Measurements from ENCODE around the gene SGPP2. TPM values are rescaled to one million over a fixed set of nuclear protein-coding genes. Genes with fewer than 3 reads are reported as not detected.
"Not testable (repeated sequence)": the region's sequence is repeated elsewhere in the genome, so short reads cannot be mapped to it uniquely, and the experiment has no call there.

The SGPP2 gene
- polyA plus RNA-seq, 2 donors = 5.5 to 13.9 TPM

DNA sequence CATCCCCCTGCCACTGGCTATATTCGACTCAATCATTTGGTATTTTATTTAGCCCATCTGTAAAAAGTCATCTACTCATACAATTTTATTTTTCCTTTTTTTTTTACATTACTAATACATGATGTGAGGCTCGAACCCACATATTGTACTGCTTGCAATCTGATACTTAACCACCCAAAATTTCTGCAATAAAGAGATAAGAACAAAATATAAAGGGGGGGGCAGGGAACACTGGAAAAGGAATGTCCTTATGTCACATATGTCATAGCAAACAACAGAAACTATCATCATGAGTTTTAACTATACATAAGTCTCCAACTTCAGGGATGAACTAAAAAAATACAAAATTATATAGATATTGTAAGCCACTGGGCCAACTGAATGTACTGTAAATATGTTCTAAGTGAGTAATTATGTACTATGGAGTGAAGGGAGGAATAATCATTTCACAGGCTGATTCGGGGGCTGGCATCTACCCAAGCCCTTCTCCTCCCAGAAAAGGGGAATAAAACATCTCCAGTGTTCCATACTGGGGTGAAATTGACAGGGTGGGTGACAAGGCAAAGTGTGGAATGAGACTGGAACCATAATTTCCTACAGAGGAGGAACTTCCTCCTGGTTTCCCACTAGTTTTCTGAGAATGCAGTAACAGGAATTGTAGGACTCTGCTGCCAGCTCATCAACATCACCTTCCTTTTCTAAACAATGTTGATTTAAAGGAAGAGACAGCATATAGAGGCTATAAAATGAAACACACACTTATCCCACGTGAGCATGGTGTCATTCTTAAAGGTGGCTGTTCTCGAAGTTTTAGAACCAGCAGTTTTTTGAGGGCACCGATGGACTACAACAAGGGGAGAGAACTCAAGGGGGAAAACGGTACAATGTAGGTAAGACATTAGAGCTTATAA, 152.1 kb downstream of the SGPP2 start:
- Histone ChIP-seq H3K9me3 (ENCODE audit: control insufficient read depth in 2 of 2, insufficient read depth in 1 of 2, low read depth in 1 of 2, low read length in 1 of 2) (no peaks in the 10 kb centered on the region), H3K4me3 (ENCODE audit: low read depth in 1 of 2, low read length in 2 of 2) (no peak overlapping the region), H3K36me3 (ENCODE audit: control insufficient read depth in 2 of 2, insufficient read depth in 2 of 2, low read length in 1 of 2) (peaks cover 0 to 2% of the 10 kb centered on the region in 2 donors), H3K4me1 (ENCODE audit: control insufficient read depth in 2 of 2, insufficient read depth in 2 of 2, low read length in 1 of 2) (peaks cover 0 to 4% of the 10 kb centered on the region in 2 donors), H3K27me3 (ENCODE audit: control insufficient read depth in 1 of 2, insufficient read depth in 2 of 2, low read length in 2 of 2) (no peaks in the 10 kb centered on the region), H3K27ac (ENCODE audit: low read depth in 2 of 2, low read length in 1 of 2) (no peak overlapping the region)
- WGBS, 2 donors = 81 to 84% methylated on average over 7 of the region's 7 CpGs

DNA sequence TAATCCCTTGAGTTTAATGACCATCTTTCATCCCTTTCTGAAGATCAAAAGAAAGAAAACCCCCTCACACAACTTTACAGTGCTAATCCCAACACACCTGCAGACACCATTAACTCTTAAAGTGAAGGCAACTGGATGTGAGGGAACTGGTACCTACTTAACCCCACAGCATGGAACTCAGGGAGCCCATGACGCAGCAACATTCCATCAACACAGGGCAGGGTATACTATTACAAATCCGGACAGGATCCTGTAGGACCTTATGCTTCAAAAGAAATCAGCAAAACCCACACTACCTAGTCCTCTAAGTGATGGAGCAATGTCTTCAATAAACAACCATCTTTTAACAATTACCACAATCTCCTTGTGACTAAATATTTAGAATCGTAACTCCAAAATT, 153.0 kb downstream of the SGPP2 start:
- Histone ChIP-seq H3K36me3 (ENCODE audit: control insufficient read depth in 2 of 2, insufficient read depth in 2 of 2, low read length in 1 of 2) (no peaks in the 10 kb centered on the region), H3K27me3 (ENCODE audit: control insufficient read depth in 1 of 2, insufficient read depth in 2 of 2, low read length in 2 of 2) (no peaks in the 10 kb centered on the region), H3K9me3 (ENCODE audit: control insufficient read depth in 2 of 2, insufficient read depth in 1 of 2, low read depth in 1 of 2, low read length in 1 of 2) (no peaks in the 10 kb centered on the region), H3K27ac (ENCODE audit: low read depth in 2 of 2, low read length in 1 of 2) (no peak overlapping the region), H3K4me3 (ENCODE audit: low read depth in 1 of 2, low read length in 2 of 2) (no peak overlapping the region), H3K4me1 (ENCODE audit: control insufficient read depth in 2 of 2, insufficient read depth in 2 of 2, low read length in 1 of 2) (peaks cover 0 to 4% of the 10 kb centered on the region in 2 donors)
- WGBS, 2 donors = 74 to 92% methylated on average over 3 of the region's 3 CpGs

DNA sequence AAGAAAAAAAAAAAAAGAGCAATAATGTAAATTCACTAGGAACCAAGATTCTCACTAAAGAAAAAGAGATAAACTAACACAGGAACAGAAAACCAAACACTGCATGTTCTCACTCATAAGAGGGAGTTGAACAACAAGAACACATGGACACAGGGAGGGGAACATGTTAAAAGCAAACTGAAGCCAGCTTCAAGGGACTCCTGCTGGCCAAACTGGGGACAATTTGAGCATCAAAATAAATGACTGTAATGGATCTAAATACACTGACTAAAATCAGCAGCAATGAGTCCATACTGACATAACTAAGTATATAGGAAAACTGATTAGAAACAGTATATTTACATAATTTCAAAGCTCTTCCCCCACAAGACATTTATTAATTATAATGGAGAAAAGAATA, 158.6 kb downstream of the SGPP2 start:
- Histone ChIP-seq H3K4me3 (ENCODE audit: low read depth in 1 of 2, low read length in 2 of 2) (no peak overlapping the region), H3K27ac (ENCODE audit: low read depth in 2 of 2, low read length in 1 of 2) (no peak overlapping the region), H3K27me3 (ENCODE audit: control insufficient read depth in 1 of 2, insufficient read depth in 2 of 2, low read length in 2 of 2) (no peaks in the 10 kb centered on the region), H3K9me3 (ENCODE audit: control insufficient read depth in 2 of 2, insufficient read depth in 1 of 2, low read depth in 1 of 2, low read length in 1 of 2) (no peaks in the 10 kb centered on the region), H3K4me1 (ENCODE audit: control insufficient read depth in 2 of 2, insufficient read depth in 2 of 2, low read length in 1 of 2) (no peaks in the 10 kb centered on the region), H3K36me3 (ENCODE audit: control insufficient read depth in 2 of 2, insufficient read depth in 2 of 2, low read length in 1 of 2) (no peaks in the 10 kb centered on the region)

DNA sequence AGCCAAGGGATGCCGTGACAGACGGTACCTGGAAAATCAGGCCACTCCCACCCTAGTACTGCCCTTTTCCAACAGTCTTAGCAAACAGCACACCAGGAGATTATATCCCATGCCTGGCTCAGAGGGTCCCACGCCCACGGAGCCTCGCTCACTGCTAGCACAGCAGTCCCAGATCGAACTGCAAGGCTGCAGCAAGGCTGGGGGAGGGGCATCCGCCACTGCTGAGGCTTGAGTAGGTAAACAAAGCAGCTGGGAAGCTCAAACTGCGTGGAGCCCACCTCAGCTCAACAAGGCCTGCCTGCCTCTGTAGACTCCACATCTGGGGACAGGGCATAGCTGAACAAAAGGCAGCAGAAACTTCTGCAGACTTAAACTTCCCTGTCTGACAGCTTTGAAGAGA, 160.2 kb downstream of the SGPP2 start:
- not testable (repeated sequence) for H3K27ac ChIP-seq (ENCODE audit: low read depth in 2 of 2, low read length in 1 of 2); H3K4me1 ChIP-seq (ENCODE audit: control insufficient read depth in 2 of 2, insufficient read depth in 2 of 2, low read length in 1 of 2); H3K36me3 ChIP-seq (ENCODE audit: control insufficient read depth in 2 of 2, insufficient read depth in 2 of 2, low read length in 1 of 2); H3K27me3 ChIP-seq (ENCODE audit: control insufficient read depth in 1 of 2, insufficient read depth in 2 of 2, low read length in 2 of 2); H3K9me3 ChIP-seq (ENCODE audit: control insufficient read depth in 2 of 2, insufficient read depth in 1 of 2, low read depth in 1 of 2, low read length in 1 of 2); H3K4me3 ChIP-seq (ENCODE audit: low read depth in 1 of 2, low read length in 2 of 2)
- 92 to 95% methylated on average over 8 of the region's 8 CpGs for WGBS, 2 donors

DNA sequence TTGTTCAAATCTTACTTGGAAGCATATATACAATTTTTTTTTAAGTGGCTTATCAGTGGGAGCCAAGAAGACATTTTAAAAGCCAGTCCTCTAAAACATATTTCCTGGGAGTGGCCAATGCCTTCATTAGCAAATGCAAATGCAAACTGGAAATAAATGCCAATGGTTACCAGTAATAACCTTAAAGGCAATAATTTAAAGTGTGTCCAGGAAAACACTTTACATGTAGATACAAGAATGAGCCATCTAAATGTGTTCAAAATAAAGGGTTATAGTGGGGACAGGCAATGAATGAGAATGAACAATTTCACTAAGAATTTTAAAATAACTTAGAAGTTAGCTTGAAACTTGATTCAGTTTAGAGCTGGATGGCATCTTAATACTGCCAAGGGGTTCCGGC, 167.3 kb downstream of the SGPP2 start:
- no peak overlapping the region for H3K27ac ChIP-seq (ENCODE audit: low read depth in 2 of 2, low read length in 1 of 2)
- 92 to 94% methylated on average over 1 of the region's 1 CpG for WGBS, 2 donors

DNA sequence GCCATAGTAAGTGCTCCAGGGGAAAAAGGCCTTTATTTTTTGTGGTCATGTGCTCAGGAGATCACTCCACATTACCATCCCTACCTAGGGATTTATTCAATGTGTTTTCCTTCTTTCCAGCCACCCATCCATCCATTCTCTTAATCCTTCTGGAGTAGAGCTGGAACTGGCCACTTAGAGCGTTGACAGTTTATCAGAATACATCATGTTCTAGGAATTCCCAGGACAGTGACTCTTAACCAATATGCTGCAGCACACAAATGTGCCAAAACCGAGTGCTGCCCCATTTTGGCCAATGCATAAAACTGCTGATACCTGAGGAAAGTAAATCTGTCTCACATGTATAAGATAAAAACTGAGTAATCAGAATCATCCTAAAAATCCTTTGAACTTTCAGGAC, 167.8 kb downstream of the SGPP2 start:
- Histone ChIP-seq H3K4me1 (ENCODE audit: control insufficient read depth in 2 of 2, insufficient read depth in 2 of 2, low read length in 1 of 2) (no peaks in the 10 kb centered on the region), H3K27me3 (ENCODE audit: control insufficient read depth in 1 of 2, insufficient read depth in 2 of 2, low read length in 2 of 2) (no peaks in the 10 kb centered on the region), H3K36me3 (ENCODE audit: control insufficient read depth in 2 of 2, insufficient read depth in 2 of 2, low read length in 1 of 2) (no peaks in the 10 kb centered on the region), H3K4me3 (ENCODE audit: low read depth in 1 of 2, low read length in 2 of 2) (no peak overlapping the region), H3K27ac (ENCODE audit: low read depth in 2 of 2, low read length in 1 of 2) (no peak overlapping the region), H3K9me3 (ENCODE audit: control insufficient read depth in 2 of 2, insufficient read depth in 1 of 2, low read depth in 1 of 2, low read length in 1 of 2) (no peaks in the 10 kb centered on the region)
- WGBS, 2 donors = 74 to 82% methylated on average over 2 of the region's 2 CpGs

More for the DNA sequence above, 167.3 kb downstream of the SGPP2 start:
- Histone ChIP-seq H3K9me3 (ENCODE audit: control insufficient read depth in 2 of 2, insufficient read depth in 1 of 2, low read depth in 1 of 2, low read length in 1 of 2) (no peaks in the 10 kb centered on the region), H3K27me3 (ENCODE audit: control insufficient read depth in 1 of 2, insufficient read depth in 2 of 2, low read length in 2 of 2) (no peaks in the 10 kb centered on the region), H3K4me3 (ENCODE audit: low read depth in 1 of 2, low read length in 2 of 2) (no peak overlapping the region), H3K4me1 (ENCODE audit: control insufficient read depth in 2 of 2, insufficient read depth in 2 of 2, low read length in 1 of 2) (no peaks in the 10 kb centered on the region), H3K36me3 (ENCODE audit: control insufficient read depth in 2 of 2, insufficient read depth in 2 of 2, low read length in 1 of 2) (no peaks in the 10 kb centered on the region)

DNA sequence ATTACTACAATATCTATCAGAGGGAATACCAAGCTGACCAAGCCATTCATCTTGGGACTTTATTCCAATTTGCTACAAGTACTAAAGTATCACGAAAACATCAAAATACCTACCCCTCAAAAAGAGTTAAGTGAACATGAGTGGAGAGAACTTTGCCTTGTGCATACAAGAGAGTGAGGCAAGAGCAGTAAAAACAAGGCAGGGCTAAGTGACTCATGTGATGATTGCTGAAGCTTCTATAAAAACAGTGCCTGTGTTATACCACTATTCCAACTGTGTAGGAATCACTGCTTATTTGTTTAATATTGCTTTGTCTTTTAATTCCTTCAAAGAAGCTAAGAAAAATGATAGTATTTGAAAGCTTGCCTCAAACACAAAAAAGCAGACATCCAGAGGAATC, 170.3 kb downstream of the SGPP2 start:
- Histone ChIP-seq H3K4me1 (ENCODE audit: control insufficient read depth in 2 of 2, insufficient read depth in 2 of 2, low read length in 1 of 2) (no peaks in the 10 kb centered on the region), H3K27ac (ENCODE audit: low read depth in 2 of 2, low read length in 1 of 2) (no peak overlapping the region), H3K4me3 (ENCODE audit: low read depth in 1 of 2, low read length in 2 of 2) (no peak overlapping the region), H3K27me3 (ENCODE audit: control insufficient read depth in 1 of 2, insufficient read depth in 2 of 2, low read length in 2 of 2) (no peaks in the 10 kb centered on the region), H3K36me3 (ENCODE audit: control insufficient read depth in 2 of 2, insufficient read depth in 2 of 2, low read length in 1 of 2) (no peaks in the 10 kb centered on the region), H3K9me3 (ENCODE audit: control insufficient read depth in 2 of 2, insufficient read depth in 1 of 2, low read depth in 1 of 2, low read length in 1 of 2) (no peaks in the 10 kb centered on the region)
- WGBS, 2 donors = 72 to 91% methylated on average over 1 of the region's 1 CpG

DNA sequence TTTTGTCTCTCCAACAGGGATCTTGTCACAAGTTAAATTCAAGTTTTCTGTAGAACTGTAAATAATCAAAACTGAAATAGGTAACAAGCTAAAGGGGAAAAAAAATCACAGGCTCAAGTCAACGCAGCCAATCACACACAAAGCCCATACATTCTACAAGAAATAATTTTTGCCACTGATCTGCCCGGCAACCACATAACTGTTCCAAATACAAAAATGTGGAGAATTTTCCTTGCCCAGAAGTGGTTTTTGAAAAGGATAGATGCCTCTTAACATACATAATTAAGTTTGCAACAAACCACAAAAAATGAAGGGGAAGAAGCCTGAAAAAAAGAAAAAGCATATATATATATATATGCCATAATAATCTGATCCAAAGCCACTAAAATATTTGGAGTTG, 171.2 kb downstream of the SGPP2 start:
- Histone ChIP-seq H3K27ac (ENCODE audit: low read depth in 2 of 2, low read length in 1 of 2) (no peak overlapping the region), H3K27me3 (ENCODE audit: control insufficient read depth in 1 of 2, insufficient read depth in 2 of 2, low read length in 2 of 2) (no peaks in the 10 kb centered on the region), H3K4me1 (ENCODE audit: control insufficient read depth in 2 of 2, insufficient read depth in 2 of 2, low read length in 1 of 2) (no peaks in the 10 kb centered on the region), H3K36me3 (ENCODE audit: control insufficient read depth in 2 of 2, insufficient read depth in 2 of 2, low read length in 1 of 2) (no peaks in the 10 kb centered on the region), H3K4me3 (ENCODE audit: low read depth in 1 of 2, low read length in 2 of 2) (no peak overlapping the region), H3K9me3 (ENCODE audit: control insufficient read depth in 2 of 2, insufficient read depth in 1 of 2, low read depth in 1 of 2, low read length in 1 of 2) (no peaks in the 10 kb centered on the region)
- WGBS, 2 donors = 87 to 94% methylated on average over 2 of the region's 2 CpGs

DNA sequence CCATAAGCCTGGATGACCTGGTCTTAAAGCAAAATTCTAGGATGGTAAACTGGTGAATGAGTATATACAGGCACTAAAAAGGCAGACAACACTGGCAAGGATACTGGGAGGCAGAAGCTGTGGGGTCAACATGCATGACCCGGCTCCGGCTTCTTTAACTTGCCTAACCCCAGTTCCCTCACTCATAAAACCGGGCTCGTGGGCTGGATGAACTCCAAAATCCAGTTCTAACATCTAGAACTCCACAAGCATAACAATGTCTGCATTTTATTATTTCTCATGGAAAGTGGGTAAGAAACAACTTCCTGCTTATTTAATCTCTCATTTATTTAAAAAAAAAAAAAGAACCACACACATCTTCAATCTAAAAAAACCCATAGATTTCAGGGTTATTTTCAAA, 174.3 kb downstream of the SGPP2 start:
- no peaks in the 10 kb centered on the region for H3K9me3 ChIP-seq (ENCODE audit: control insufficient read depth in 2 of 2, insufficient read depth in 1 of 2, low read depth in 1 of 2, low read length in 1 of 2)
- H3K27ac ChIP-seq (ENCODE audit: low read depth in 2 of 2, low read length in 1 of 2) = no peak overlapping the region
- WGBS, 2 donors = 80 to 95% methylated on average over 4 of the region's 4 CpGs
- no peaks in the 10 kb centered on the region for H3K27me3 ChIP-seq (ENCODE audit: control insufficient read depth in 1 of 2, insufficient read depth in 2 of 2, low read length in 2 of 2)
- no peak overlapping the region for H3K4me3 ChIP-seq (ENCODE audit: low read depth in 1 of 2, low read length in 2 of 2)
- no peaks in the 10 kb centered on the region for H3K36me3 ChIP-seq (ENCODE audit: control insufficient read depth in 2 of 2, insufficient read depth in 2 of 2, low read length in 1 of 2)
- H3K4me1 ChIP-seq (ENCODE audit: control insufficient read depth in 2 of 2, insufficient read depth in 2 of 2, low read length in 1 of 2) = no peaks in the 10 kb centered on the region

DNA sequence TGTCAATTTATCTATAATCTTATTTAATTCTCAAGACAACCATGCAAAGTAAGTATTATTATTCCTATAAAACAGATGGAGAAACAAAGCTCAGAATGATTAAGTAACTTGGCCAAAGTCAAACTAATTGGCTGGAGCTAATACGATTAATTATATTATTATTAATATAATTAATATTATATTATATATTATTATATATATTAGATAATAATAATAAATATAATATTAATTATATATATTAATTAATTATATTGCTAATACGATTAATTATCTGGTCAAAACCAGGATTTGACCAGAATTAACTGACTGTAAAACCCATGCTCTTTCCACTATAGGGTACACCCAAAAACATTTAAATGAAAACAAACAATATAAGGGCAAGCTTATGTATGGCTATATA, 179.2 kb downstream of the SGPP2 start:
- Histone ChIP-seq H3K27me3 (ENCODE audit: control insufficient read depth in 1 of 2, insufficient read depth in 2 of 2, low read length in 2 of 2) (no peaks in the 10 kb centered on the region), H3K27ac (ENCODE audit: low read depth in 2 of 2, low read length in 1 of 2) (no peak overlapping the region), H3K4me1 (ENCODE audit: control insufficient read depth in 2 of 2, insufficient read depth in 2 of 2, low read length in 1 of 2) (no peaks in the 10 kb centered on the region), H3K9me3 (ENCODE audit: control insufficient read depth in 2 of 2, insufficient read depth in 1 of 2, low read depth in 1 of 2, low read length in 1 of 2) (no peaks in the 10 kb centered on the region), H3K36me3 (ENCODE audit: control insufficient read depth in 2 of 2, insufficient read depth in 2 of 2, low read length in 1 of 2) (peaks cover 0 to 2% of the 10 kb centered on the region in 2 donors), H3K4me3 (ENCODE audit: low read depth in 1 of 2, low read length in 2 of 2) (no peak overlapping the region)
- 95 to 96% methylated on average over 2 of the region's 2 CpGs for WGBS, 2 donors
